GM18873 (cell line): Measurements from ENCODE around the gene SLC16A8.
"Not testable (repeated sequence)": the region's sequence is repeated elsewhere in the genome, so short reads cannot be mapped to it uniquely, and the experiment has no call there.

ENCODE experiments used
- ATAC-seq: cut with Tn5 transposase; IDR thresholded peaks from one replicate; pipeline ENCODE4 v1.9.1; 2021; ENCODE audit warnings: mild to moderate bottlenecking, moderate library complexity, moderate number of reproducible peaks; ENCODE audit not compliant: unreplicated experiment, low FRiP score

SLC16A8 gene

DNA sequence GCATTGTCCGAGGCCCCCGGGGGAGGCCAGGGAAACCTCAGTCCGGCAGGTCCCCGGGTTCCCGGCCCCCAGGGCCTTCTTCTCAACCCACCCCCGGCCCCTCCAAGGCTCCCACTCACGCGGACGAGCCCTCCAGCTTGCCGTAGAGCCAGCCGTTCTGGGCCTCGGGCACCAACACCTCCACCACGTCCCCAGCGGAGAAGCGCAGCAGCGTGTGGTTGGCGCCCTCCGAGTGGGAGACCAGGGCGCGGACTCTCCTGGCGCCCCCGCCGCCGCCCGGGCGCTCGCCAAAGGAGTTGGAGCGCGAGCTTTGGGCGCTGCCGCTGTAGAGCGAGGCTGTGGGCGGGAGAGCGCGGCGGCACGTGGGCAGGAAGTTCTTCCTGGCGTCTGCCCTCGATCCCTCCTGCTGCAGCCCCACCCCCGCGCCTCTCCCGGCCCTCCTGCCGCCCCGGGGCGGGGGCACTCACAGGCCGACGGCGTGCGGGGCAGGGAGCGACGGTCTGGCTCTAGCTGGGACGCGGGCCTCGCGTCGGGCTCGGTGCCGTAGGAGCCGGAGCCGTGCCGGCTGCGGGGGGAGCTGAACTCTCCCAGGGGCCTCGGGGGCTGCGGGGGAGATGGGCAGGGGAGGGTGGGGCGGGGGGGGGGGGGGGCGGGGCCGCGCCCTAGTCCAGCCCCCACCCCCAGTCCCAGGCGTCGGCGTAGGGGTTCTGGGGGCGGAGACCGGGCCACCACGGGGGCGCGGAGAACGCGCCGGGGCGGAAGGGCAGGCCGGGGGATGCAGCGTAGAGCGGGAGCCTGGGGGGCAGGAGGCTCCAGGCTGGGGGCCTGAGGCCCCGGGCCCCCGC, 4.9 kb upstream of the SLC16A8 start:
- no peak for ATAC-seq

GRCh38 chr22:38087855-38088254, 3.9 kb upstream of the SLC16A8 start:
- no peak for ATAC-seq

DNA sequence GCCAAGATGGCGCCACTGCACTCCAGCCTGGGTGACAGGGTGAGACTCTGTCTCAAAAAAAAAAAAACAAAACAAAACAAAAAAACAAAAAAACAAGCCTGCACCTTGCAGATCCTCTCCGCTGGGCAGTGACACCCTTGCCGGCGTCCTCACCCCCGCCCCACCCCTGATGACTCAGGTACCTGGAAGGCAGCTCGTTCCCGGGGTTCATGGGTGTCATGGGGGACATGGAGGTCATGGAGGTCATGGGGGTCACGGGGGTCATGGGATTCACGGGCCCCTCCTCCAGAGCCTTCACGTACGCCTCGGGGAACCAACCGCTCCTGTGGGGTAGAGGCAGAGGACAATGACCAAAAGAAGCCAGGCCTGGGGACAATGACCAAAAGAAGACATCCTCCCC, 3.0 kb upstream of the SLC16A8 start:
- ATAC-seq, result no peak

GRCh38 chr22:38086001-38086845, 2.2 kb upstream of the SLC16A8 start:
- ATAC-seq, result no peak

- no peak for ATAC-seq
These were observed 1.5 kb upstream of the SLC16A8 start for GRCh38 chr22:38085501-38085900.

DNA sequence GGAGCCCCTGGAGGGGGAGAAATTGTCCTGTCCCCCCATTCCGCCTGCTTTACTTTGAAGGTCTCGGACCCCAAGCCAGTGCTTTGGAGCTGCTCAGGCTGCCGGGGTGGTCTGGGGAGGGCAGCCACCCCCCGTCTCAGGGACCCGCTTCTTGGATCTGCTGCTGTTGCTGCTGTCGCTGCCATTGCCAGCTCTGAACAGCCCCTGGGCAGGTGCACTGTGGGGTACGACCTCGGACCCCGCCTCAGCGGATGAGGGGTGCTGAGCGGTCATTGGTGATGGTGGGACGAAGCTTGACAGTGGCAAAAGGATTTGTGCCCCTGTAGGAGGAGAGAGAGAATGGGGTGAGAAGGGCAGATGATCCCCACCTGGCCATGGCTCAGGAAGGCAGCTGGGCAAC, 1.1 kb upstream of the SLC16A8 start:
- ATAC-seq, result no peak

DNA sequence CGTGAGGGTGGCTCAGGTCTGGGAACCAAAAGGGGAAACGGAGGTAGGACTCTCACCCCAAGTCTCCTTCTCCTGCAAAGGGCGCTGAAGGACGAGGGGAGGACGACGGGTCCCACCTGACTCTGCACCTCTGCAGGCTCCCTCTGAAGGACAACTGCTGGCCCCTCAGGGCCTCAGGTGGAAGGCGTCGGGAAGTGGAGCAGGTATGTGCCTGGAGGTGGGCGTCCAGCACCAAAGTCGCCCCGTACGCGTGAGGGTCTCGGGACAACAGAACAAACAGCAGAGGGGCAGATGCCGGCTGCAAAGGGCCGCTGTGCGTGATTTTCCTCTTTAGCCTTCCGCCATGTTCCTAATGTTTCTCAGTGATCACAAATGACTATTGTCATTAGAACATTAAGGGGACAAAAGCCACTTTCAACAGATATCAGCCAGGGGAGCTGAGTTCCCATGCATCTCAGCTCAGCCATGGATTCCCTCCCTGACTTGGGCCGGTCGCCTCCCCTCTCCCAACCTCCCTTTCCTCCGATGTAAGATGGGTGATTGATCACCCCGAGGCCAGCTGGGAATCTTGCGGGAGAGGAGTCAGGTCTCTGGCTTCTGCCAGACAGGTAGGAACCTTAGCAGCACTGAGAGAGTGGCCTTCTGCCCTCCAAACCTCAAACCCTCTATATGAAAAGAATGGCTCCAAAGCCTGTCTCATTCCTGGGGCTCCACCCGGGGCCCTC, 836 bp downstream of the SLC16A8 start:
- ATAC-seq, result no peak

DNA sequence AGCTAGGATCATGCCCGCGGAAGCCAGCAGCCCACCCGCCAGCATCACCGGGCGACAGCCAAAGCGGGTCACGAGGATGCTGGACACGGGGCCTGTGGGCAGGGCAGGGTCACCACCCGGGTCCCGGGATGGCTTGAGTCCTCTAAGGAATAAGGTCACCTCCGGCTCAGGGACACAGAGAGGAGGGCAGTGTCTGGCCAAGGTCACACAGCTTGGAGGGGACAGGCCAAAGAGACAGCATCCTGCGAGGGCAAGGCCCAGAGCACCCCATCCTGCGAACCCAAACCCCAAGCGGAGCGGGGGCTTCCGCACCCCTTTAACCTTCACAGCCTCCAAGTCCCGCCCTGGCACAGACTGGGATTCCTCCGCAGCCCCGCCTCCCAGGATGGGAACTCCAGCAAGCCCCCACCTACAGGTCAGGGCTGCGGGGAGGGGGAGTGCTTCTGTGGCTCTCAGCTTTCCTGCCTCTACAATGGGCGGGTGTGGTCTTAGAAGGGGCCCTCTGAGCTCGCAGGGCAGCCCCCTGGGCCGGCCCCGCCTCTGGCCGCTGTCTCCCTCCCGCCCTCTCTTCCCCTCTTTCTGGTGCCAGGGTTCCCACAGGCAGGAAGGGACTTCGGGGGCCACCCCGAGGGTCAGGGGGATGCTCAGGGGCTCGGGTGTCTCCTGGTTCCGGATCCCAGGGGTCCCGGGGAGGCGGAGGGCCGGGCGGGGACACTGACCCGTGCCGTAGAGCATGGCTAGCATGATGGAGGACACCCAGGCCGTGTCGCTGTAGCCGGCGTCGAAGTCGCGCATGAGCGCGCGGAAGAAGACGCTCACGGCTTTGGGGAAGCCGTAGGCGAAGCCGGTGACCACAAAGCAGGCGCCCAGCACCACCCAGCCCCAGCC, 1.8 kb downstream of the SLC16A8 start:
- no peak for ATAC-seq

GRCh38 chr22:38081636-38081940, 2.4 kb downstream of the SLC16A8 start:
- no peak for ATAC-seq

DNA sequence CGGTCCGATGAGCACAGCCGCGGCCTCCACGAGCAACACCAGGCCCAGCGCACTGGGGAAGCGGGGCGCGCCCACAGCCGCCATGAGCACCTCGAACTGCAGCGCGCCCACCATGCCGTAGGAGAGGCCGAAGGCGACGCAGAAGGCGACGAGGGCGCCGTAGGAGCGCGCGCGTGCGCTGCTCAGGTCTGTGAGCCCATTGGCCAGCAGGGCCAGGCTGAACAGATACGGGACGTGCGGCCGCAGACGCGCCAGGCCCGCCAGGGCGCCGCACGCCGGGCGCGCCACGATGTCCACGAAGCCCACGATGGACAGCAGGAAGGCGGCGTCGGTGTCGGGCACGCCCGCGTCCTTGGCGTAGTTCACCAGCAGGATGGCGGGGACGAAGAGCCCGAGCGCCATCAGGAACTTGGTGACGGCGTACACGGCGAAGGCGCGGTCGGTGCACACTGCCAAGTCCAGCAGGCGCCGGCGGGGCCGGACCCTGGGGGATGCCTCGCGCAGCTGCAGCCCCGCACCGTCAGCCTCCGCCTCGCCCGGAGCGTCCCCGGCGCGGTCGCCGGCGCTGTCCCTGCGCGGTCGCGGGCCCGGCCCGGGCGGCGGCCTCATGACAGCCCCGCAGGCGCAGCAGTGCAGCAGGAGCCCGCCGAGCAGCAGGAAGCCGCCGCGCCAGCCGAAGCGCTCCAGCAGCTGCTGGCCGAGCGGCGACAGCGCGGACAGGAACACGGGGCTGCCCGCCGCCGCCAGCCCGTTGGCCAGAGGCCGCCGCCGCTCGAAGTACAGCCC, 2.9 kb downstream of the SLC16A8 start:
- no peak for ATAC-seq

GRCh38 chr22:38080474-38080849, 3.5 kb downstream of the SLC16A8 start:
- ATAC-seq, result no peak

- ATAC-seq, result no peak
These were observed 4.2 kb downstream of the SLC16A8 start for GRCh38 chr22:38079804-38080203.

- ATAC-seq, result not testable (repeated sequence)
These were observed 4.8 kb downstream of the SLC16A8 start for GRCh38 chr22:38079208-38079607.

DNA sequence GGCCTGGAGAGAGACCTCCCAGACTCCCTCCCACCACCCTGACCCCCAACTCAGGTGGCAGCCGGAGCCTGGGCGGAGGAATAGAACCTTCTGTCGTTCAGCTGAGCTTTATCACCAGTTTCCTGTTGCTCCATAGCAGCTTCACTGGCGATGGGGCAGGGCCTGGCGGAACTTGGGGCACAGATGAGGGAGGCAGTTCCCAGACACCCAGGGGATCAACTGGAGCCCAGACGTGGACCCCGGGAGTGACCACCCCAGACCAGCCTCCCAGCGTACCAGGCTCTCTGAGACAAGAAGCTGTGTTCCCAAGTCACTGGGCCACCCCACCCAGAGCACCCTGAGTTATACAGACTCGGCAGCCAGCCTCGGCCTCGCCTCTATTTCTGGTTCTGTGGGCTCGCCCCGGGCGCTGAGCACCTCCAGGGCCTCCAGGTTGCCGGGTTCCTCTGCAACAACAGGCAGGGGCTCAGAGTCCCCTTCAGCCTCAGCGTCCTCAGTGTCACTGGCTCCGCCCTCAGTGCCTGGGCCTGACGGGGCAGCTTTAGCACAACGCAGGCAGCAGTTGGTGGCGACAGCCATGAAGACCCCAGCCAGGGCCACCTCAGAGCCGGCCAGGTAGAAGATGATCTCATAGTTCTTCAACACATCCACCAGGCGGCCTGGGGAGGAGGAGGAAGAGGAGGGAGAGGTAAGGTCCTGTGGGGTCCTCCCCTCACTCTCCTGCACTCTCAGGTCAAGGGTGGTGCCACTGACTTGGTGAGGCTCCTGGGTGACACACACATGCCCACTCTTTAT, 5.7 kb downstream of the SLC16A8 start:
- ATAC-seq, result no peak

- no peak for ATAC-seq
These were observed 6.4 kb downstream of the SLC16A8 start for GRCh38 chr22:38077595-38077994.

- ATAC-seq, result no peak
These were observed 6.9 kb downstream of the SLC16A8 start for GRCh38 chr22:38077096-38077495.

GRCh38 chr22:38075961-38076360, 8.0 kb downstream of the SLC16A8 start:
- no peak for ATAC-seq

GRCh38 chr22:38075105-38075825, 8.7 kb downstream of the SLC16A8 start:
- no peak for ATAC-seq
